ENCODE data around the gene CD53.

Gene CD53

DNA sequence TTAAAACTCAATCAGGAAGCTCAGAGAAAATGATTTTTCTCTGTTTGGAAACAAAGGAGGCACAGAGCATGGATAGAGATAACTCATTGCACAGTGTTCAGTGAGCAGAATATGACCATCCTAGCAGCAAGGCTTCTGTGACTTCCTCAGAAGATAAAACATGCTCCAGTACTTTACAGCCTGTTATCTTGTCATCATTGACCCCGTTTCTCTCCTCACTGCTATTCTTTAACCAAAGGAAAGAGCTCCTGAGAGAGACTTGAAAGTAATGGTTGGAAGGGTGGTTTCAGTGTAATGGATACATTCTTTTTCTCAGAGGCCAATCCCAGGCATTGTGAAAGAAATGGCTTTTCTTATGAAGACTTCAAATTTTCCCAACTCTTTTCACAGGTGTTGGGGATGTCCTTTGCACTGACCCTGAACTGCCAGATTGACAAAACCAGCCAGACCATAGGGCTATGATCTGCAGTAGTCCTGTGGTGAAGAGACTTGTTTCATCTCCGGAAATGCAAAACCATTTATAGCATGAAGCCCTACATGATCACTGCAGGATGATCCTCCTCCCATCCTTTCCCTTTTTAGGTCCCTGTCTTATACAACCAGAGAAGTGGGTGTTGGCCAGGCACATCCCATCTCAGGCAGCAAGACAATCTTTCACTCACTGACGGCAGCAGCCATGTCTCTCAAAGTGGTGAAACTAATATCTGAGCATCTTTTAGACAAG lies 25.9 kb downstream of the CD53 start:
- Histone ChIP-seq H3K4me1 (ENCODE audit: control insufficient read depth, insufficient read depth, low read length) (no peaks in the 10 kb centered on the region), H3K9me3 (replicated peaks; ENCODE audit: low read length) (no peaks in the 10 kb centered on the region), H3K4me2 (ENCODE audit: low read length) (no peak overlapping the region), H3K36me3 (ENCODE audit: insufficient read depth, low read length) (no peaks in the 10 kb centered on the region), H3K27me3 (ENCODE audit: control insufficient read depth, insufficient read depth, low read length) (no peaks in the 10 kb centered on the region), H3K4me3 (ENCODE audit: low read length) (no peak overlapping the region), H3K9ac (ENCODE audit: low read depth, low read length) (no peak overlapping the region)

- no peak overlapping the region for H3K9ac ChIP-seq (ENCODE audit: low read depth, low read length)
- no peaks in the 10 kb centered on the region for H3K4me1 ChIP-seq (ENCODE audit: control insufficient read depth, insufficient read depth, low read length)
- H3K4me3 ChIP-seq (ENCODE audit: low read length): no peak overlapping the region
- no peaks in the 10 kb centered on the region for H3K27me3 ChIP-seq (ENCODE audit: control insufficient read depth, insufficient read depth, low read length)
- no peak overlapping the region for H3K4me2 ChIP-seq (ENCODE audit: low read length)
- H3K36me3 ChIP-seq (ENCODE audit: insufficient read depth, low read length): no peaks in the 10 kb centered on the region
- H3K9me3 ChIP-seq (replicated peaks; ENCODE audit: low read length): no peaks in the 10 kb centered on the region
Observed at GRCh38 chr1:110899458-110899843, 26.5 kb downstream of the CD53 start.

DNA sequence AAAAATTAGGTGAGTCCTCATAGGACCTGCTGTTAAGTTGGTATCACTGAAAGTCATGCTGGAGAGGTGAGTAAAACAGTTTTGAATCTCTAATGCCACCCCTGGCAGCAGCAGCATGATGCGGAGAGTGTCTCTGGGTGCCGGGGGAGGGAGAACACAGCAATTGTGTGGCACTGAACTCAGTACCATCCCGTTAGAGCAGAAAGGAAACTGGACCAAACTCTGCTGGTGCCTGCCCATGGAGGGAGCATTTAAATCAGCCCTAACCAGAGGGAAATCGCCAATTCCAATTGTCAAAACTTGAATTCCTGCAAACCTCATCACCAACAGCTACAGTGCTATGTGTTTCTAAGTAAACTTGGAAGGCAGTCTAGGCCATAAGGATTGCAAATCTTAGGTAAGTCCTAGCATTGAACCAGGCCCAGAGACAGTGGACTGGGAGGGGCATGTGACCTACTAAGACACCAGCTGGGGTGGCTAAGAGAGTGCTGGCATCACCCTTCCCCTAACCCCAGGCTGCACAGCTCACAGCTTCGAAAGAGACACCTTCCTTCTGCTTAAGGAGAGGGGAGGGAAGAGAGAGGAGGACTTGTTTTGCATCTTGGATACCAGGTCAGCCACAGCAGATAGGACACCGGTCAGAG lies 30.0 kb downstream of the CD53 start:
- Histone ChIP-seq H3K27me3 (ENCODE audit: control insufficient read depth, insufficient read depth, low read length) (no peaks in the 10 kb centered on the region), H3K4me3 (ENCODE audit: low read length) (no peak overlapping the region), H3K9me3 (replicated peaks; ENCODE audit: low read length) (no peaks in the 10 kb centered on the region), H3K9ac (ENCODE audit: low read depth, low read length) (no peak overlapping the region), H3K36me3 (ENCODE audit: insufficient read depth, low read length) (no peaks in the 10 kb centered on the region), H3K4me1 (ENCODE audit: control insufficient read depth, insufficient read depth, low read length) (no peaks in the 10 kb centered on the region), H3K4me2 (ENCODE audit: low read length) (no peak overlapping the region)

DNA sequence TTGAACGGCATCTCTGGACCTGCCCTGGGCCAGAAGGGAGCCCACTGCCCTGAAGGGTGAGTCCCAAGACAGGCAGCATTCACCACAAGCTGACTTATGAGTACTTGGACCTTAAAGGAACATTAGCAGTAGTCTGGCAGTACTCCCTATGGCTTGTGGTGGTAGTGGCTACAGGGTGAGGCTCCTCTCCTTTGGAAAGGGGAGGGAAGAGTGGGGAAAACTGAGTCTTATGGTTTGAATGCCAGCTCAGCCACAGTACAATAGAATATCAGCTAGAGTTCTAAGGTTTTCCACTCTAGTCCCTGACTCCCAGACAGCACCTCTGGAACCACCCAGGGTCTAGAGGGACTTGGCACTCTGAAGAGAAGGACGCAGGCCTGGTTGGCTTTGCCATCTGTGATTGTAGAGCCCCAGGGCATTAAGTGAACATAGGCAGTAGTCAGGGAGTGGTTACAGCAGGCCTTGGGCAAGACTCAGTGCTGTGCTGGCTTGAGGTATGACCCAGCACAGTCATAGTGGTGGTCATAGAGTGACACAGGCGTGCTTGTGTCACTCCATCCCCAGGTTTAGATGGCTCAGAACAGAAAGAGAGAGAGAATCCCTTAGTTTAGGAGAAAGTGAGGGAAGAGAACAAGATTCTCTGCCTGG lies 31.0 kb downstream of the CD53 start:
- H3K9me3 ChIP-seq (replicated peaks; ENCODE audit: low read length): no peaks in the 10 kb centered on the region

DNA sequence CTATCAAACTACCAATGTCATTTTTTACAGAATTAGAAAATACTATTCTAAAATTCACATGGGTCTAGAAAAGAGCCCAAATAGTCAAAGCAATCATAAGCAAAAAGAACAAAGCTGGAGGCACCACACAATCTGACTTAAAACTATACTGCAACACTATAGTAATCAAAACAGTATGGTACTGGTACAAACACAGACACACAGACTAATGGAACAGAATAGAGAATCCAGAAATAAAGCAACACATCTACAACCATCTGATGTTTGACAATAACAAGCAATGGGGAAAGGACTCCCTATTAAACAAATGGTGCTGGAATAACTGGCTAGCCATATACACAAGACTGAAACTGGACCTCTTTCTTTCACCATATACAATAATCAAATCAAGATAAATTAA lies 39.8 kb downstream of the CD53 start:
- Histone ChIP-seq H3K4me1 (ENCODE audit: control insufficient read depth, insufficient read depth, low read length) (no peaks in the 10 kb centered on the region), H3K9ac (ENCODE audit: low read depth, low read length) (no peak overlapping the region), H3K9me3 (replicated peaks; ENCODE audit: low read length) (no peaks in the 10 kb centered on the region), H3K27me3 (ENCODE audit: control insufficient read depth, insufficient read depth, low read length) (no peaks in the 10 kb centered on the region), H3K4me2 (ENCODE audit: low read length) (no peak overlapping the region), H3K4me3 (ENCODE audit: low read length) (no peak overlapping the region), H3K36me3 (ENCODE audit: insufficient read depth, low read length) (no peaks in the 10 kb centered on the region)

More for the DNA sequence above, 31.0 kb downstream of the CD53 start:
- H3K4me1 ChIP-seq (ENCODE audit: control insufficient read depth, insufficient read depth, low read length): no peaks in the 10 kb centered on the region
- H3K4me3 ChIP-seq (ENCODE audit: low read length): no peak overlapping the region
- H3K9ac ChIP-seq (ENCODE audit: low read depth, low read length): no peak overlapping the region
- no peaks in the 10 kb centered on the region for H3K27me3 ChIP-seq (ENCODE audit: control insufficient read depth, insufficient read depth, low read length)
- H3K36me3 ChIP-seq (ENCODE audit: insufficient read depth, low read length): no peaks in the 10 kb centered on the region
- no peak overlapping the region for H3K4me2 ChIP-seq (ENCODE audit: low read length)

GRCh38 chr1:110914676-110915075 lies 41.7 kb downstream of the CD53 start:
- no peaks in the 10 kb centered on the region for H3K9me3 ChIP-seq (replicated peaks; ENCODE audit: low read length)
- H3K27me3 ChIP-seq (ENCODE audit: control insufficient read depth, insufficient read depth, low read length): no peaks in the 10 kb centered on the region
- H3K4me1 ChIP-seq (ENCODE audit: control insufficient read depth, insufficient read depth, low read length): no peaks in the 10 kb centered on the region
- no peaks in the 10 kb centered on the region for H3K36me3 ChIP-seq (ENCODE audit: insufficient read depth, low read length)
- no peak overlapping the region for H3K9ac ChIP-seq (ENCODE audit: low read depth, low read length)
- H3K4me2 ChIP-seq (ENCODE audit: low read length): no peak overlapping the region
- H3K4me3 ChIP-seq (ENCODE audit: low read length): no peak overlapping the region

- Histone ChIP-seq H3K9ac (ENCODE audit: low read depth, low read length) (no peak overlapping the region), H3K27me3 (ENCODE audit: control insufficient read depth, insufficient read depth, low read length) (no peaks in the 10 kb centered on the region), H3K4me1 (ENCODE audit: control insufficient read depth, insufficient read depth, low read length) (no peaks in the 10 kb centered on the region), H3K4me2 (ENCODE audit: low read length) (no peak overlapping the region), H3K36me3 (ENCODE audit: insufficient read depth, low read length) (no peaks in the 10 kb centered on the region), H3K4me3 (ENCODE audit: low read length) (no peak overlapping the region), H3K9me3 (replicated peaks; ENCODE audit: low read length) (no peaks in the 10 kb centered on the region)
Observed at GRCh38 chr1:110915804-110916203, 42.9 kb downstream of the CD53 start.

DNA sequence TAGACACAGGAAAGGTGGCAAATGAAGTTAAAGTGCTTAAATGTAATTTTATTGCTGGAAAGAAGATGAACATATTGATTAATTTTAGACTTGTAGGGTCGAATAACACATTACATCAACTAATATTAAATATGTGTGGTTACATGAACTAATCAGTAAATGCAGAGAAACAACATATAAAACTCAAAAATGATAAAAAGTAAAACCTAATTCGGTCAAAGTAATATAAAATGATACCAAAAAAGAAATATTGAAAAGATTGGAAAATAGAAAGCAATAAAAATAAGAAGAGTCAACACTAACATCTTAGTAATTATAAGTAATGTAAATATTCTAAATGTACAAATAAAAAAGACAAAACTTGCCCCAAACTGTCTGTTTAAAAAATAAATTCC lies 43.3 kb downstream of the CD53 start:
- no peak overlapping the region for H3K4me3 ChIP-seq (ENCODE audit: low read length)
- H3K27me3 ChIP-seq (ENCODE audit: control insufficient read depth, insufficient read depth, low read length): no peaks in the 10 kb centered on the region
- H3K9ac ChIP-seq (ENCODE audit: low read depth, low read length): no peak overlapping the region
- no peaks in the 10 kb centered on the region for H3K9me3 ChIP-seq (replicated peaks; ENCODE audit: low read length)
- no peak overlapping the region for H3K4me2 ChIP-seq (ENCODE audit: low read length)
- H3K36me3 ChIP-seq (ENCODE audit: insufficient read depth, low read length): no peaks in the 10 kb centered on the region
- H3K4me1 ChIP-seq (ENCODE audit: control insufficient read depth, insufficient read depth, low read length): no peaks in the 10 kb centered on the region

GRCh38 chr1:110916669-110917306 lies 43.8 kb downstream of the CD53 start:
- H3K9me3 ChIP-seq (replicated peaks; ENCODE audit: low read length): no peaks in the 10 kb centered on the region
- no peak overlapping the region for H3K4me3 ChIP-seq (ENCODE audit: low read length)
- H3K9ac ChIP-seq (ENCODE audit: low read depth, low read length): no peak overlapping the region
- no peaks in the 10 kb centered on the region for H3K27me3 ChIP-seq (ENCODE audit: control insufficient read depth, insufficient read depth, low read length)
- no peaks in the 10 kb centered on the region for H3K4me1 ChIP-seq (ENCODE audit: control insufficient read depth, insufficient read depth, low read length)
- H3K36me3 ChIP-seq (ENCODE audit: insufficient read depth, low read length): no peaks in the 10 kb centered on the region
- peak overlapping the region; percentile 56 for H3K4me2 ChIP-seq (ENCODE audit: low read length)

DNA sequence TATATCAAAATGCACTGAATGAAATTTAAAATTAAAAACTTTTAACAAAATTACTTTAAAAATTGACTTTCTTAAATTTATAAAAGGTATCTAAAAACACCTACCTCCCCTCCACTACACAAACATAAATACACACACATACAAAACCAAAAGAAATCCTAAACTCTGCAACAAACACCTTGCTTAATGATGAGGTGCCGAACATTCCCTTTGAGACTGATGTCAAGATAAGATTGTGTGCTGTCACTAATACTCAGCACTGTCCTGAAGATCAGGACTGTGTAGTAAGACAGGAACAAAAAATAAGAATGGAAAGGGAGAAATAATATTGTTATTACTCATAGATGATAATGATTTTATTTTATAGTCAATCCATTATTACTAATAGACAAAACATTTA lies 45.1 kb downstream of the CD53 start:
- Histone ChIP-seq H3K27me3 (ENCODE audit: control insufficient read depth, insufficient read depth, low read length) (no peaks in the 10 kb centered on the region), H3K4me2 (ENCODE audit: low read length) (no peak overlapping the region), H3K36me3 (ENCODE audit: insufficient read depth, low read length) (no peaks in the 10 kb centered on the region), H3K4me1 (ENCODE audit: control insufficient read depth, insufficient read depth, low read length) (no peaks in the 10 kb centered on the region), H3K4me3 (ENCODE audit: low read length) (no peak overlapping the region), H3K9me3 (replicated peaks; ENCODE audit: low read length) (no peaks in the 10 kb centered on the region), H3K9ac (ENCODE audit: low read depth, low read length) (no peak overlapping the region)

DNA sequence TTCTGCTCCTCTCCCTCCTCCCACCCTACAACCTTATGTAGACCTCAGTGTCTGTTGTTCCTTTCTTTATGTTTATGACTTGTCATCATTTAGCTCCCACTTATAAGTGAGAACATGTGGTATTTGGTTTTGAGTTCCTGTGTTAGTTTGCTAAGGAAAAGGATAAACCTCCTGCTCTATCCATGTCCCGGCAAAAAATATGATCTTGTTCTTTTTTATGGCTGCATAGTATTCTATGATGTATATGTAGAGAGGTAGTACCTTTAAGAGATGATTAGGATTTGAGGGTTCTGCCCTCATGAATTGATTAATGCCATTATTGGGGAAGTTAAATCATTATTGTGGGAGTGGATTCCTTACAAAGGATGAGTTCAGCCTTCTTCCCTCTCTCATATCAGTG lies 49.0 kb downstream of the CD53 start:
- Histone ChIP-seq H3K9ac (ENCODE audit: low read depth, low read length) (no peak overlapping the region), H3K4me2 (ENCODE audit: low read length) (no peak overlapping the region), H3K9me3 (replicated peaks; ENCODE audit: low read length) (no peaks in the 10 kb centered on the region), H3K27me3 (ENCODE audit: control insufficient read depth, insufficient read depth, low read length) (no peaks in the 10 kb centered on the region), H3K4me1 (ENCODE audit: control insufficient read depth, insufficient read depth, low read length) (no peaks in the 10 kb centered on the region), H3K36me3 (ENCODE audit: insufficient read depth, low read length) (no peaks in the 10 kb centered on the region), H3K4me3 (ENCODE audit: low read length) (no peak overlapping the region)

Data from skeletal muscle satellite cell (primary cell).